ENCODE results near the gene CFHR2. TPM values are rescaled to one million over a fixed set of nuclear protein-coding genes. Genes with fewer than 3 reads are reported as not detected.

CFHR2 gene
- total RNA-seq, 1 experiment from 2014 or later, result not detected

- DNase-seq (ENCODE audit: extremely low read depth, low read depth), result no peak
Measured at GRCh38 chr1:196997423-196997822, 53.9 kb downstream of the CFHR2 start.

- no peak for DNase-seq (ENCODE audit: extremely low read depth, low read depth)
Measured at GRCh38 chr1:197001828-197002227, 58.3 kb downstream of the CFHR2 start.

GRCh38 chr1:197003132-197003531 lies 59.6 kb downstream of the CFHR2 start:
- DNase-seq (ENCODE audit: extremely low read depth, low read depth), result no peak

GRCh38 chr1:197008861-197009260 lies 65.3 kb downstream of the CFHR2 start:
- DNase-seq (ENCODE audit: extremely low read depth, low read depth), result no peak

Small RNA genes lying within 50 kb of the gene (small RNA-seq; reads per million reads assigned to genes)
- 0 reads per million in 2 experiments for gene AL139418.1

Other genes with a start within 250 kb of the CFHR2 start
- gene CFHR3, start 168.9 kb upstream of the CFHR2 start, total RNA-seq (2014; rRNA removed; shearing (Covaris generic)), result 3.6 and 5.0 TPM in 2 replicates
- 0.55 and 1.3 TPM in 2 replicates for gene CFHR1, start 124.0 kb upstream of the CFHR2 start, total RNA-seq (2014; rRNA removed; shearing (Covaris generic))
- not detected in 2 replicates for gene CFHR4, start 55.7 kb upstream of the CFHR2 start, total RNA-seq (2014; rRNA removed; shearing (Covaris generic))
- not detected in 2 replicates for gene CFHR5, start 33.8 kb downstream of the CFHR2 start, total RNA-seq (2014; rRNA removed; shearing (Covaris generic))
- 0.12 TPM in 1 of 2 replicates, not detected in the other for gene F13B, start 123.5 kb downstream of the CFHR2 start, total RNA-seq (2014; rRNA removed; shearing (Covaris generic))
- 57.8 and 67.7 TPM in 2 replicates for gene ASPM, start 202.9 kb downstream of the CFHR2 start, total RNA-seq (2014; rRNA removed; shearing (Covaris generic))

Data from NCI-H460 (cell line).